Stomach (tissue), 9 donors: ENCODE measurements around the gene PLPP4. TPM values are rescaled to one million over a fixed set of nuclear protein-coding genes. Genes with fewer than 3 reads are reported as not detected.

Experiments
- DNase-seq, 2 donors: peaks; one replicate each; pipeline versions ENCODE4 v3.0.0 to v3.0.0-alpha.2; 2013 to 2019
- H3K27ac ChIP-seq, 5 donors: fragments of 200-600 bp in 4 of 5; sonication (generic) in 4 of 5; one replicate each; pipeline ENCODE4 v1.5.1; 2013 to 2019; ENCODE audit warnings: mild to moderate bottlenecking in 1 of 5, moderate library complexity in 1 of 5
- H3K27me3 ChIP-seq, 3 donors: fragments of 200-600 bp; sonication (generic); one replicate each; pipeline ENCODE4 v1.5.1; 2017 to 2019; ENCODE audit warnings: mixed run types in 1 of 3
- H3K36me3 ChIP-seq, 4 donors: fragments of 200-600 bp; sonication (generic); 1 replicate in 3 of 4; 2 replicates in 1 of 4; pipeline ENCODE4 v1.5.1; 2016 to 2019
- H3K4me1 ChIP-seq, 4 donors: fragments of 200-600 bp; sonication (generic); one replicate each; pipeline ENCODE4 v1.5.1; 2016 to 2019
- H3K4me3 ChIP-seq, 4 donors: fragments of 200-600 bp; sonication (generic) in 3 of 4; one replicate each; pipeline ENCODE4 v1.5.1; 2016 to 2019; ENCODE audit warnings: mild to moderate bottlenecking in 1 of 4
- H3K9me3 ChIP-seq, 4 donors: fragments of 200-600 bp; sonication (generic); one replicate each; pipeline ENCODE4 v1.5.1; 2016 to 2019
- CTCF ChIP-seq, 7 experiments: fragments of 450-650 bp in 4 of 7; fragments of 200-600 bp in 3 of 7; sonication (generic) in 3 of 7; IDR thresholded peaks; one replicate each; pipeline ENCODE4 v1.5.1; 2016 to 2019; ENCODE audit warnings: antibody characterized with exemption in 7 of 7, control low read depth in 2 of 7, mild to moderate bottlenecking in 1 of 7
- EP300 ChIP-seq: sonication (generic); formaldehyde crosslinking; IDR thresholded peaks from one replicate; pipeline ENCODE4 v1.6.1; 2017; ENCODE audit warnings: antibody characterized with exemption
- POLR2A ChIP-seq, 4 donors: fragments of 450-650 bp; IDR thresholded peaks; one replicate each; pipeline ENCODE4 v1.6.1; 2016; ENCODE audit warnings: antibody characterized with exemption in 4 of 4, control low read depth in 2 of 4, mild to moderate bottlenecking in 1 of 4, moderate library complexity in 1 of 4
- POLR2AphosphoS5 ChIP-seq, 3 donors: sonication (generic); formaldehyde crosslinking; IDR thresholded peaks; one replicate each; pipeline ENCODE4 v1.6.1; 2016; ENCODE audit warnings: antibody characterized with exemption in 3 of 3
- WGBS, 5 donors: extraction: QIAGEN DNeasy Blood & Tissue Kit in 3 of 5; methylation state at CpG; one replicate each; pipeline versions ENCODE4 v1.1.5 to v1.1.7; 2013 to 2018; 5-methylcytosine and 5-hydroxymethylcytosine counted together
- intact Hi-C: fragments of 100-400 bp; cut with DNase I; formaldehyde crosslinking; loops from one replicate; pipeline ENCODE4 v1.15.1; 2023; ENCODE audit warnings: low total_unique reads
- polyA plus RNA-seq, 3 donors: library from polyadenylated mRNA; stranded (reverse); fragments of 200-250 nt; gene quantifications; one replicate each; pipeline ENCODE4 v1.2.3, GENCODE V29; 2013
- total RNA-seq, 5 donors: library from RNA; depleted of rRNA; stranded (reverse); fragments of >200 nt; gene quantifications; one replicate each; pipeline versions ENCODE4 v1.1.0 to v1.2.3, GENCODE V29; 2014 to 2016
- donor health status: healthy with polysubstance abuse.
- donor health status: Bipolar disorder and iron deficiency.
- donor health status: healthy.

The PLPP4 gene
- total and polyA plus RNA-seq, 8 donors = not detected

GRCh38 chr10:120478386-120478785 is 21.4 kb downstream of the PLPP4 start:
- intact Hi-C loops = no loop called here
- Histone ChIP-seq H3K27me3 (no peaks in the 10 kb centered on the region), H3K9me3 (peaks cover 0 to 17% (median 6%) of the 10 kb centered on the region in 4 donors), H3K4me1 (peaks cover 0 to 4% (median 0%) of the 10 kb centered on the region in 4 donors), H3K4me3 (no peak overlapping the region), H3K27ac (no peak overlapping the region), H3K36me3 (no peaks in the 10 kb centered on the region)
- no peak for DNase-seq
- TF ChIP-seq EP300 (no peak), POLR2AphosphoS5 (IDR thresholded peaks at IDR 0.05) (no peak), CTCF (IDR thresholded peaks at IDR 0.05) (no peak), POLR2A (IDR thresholded peaks at IDR 0.05) (no peak)

GRCh38 chr10:120479506-120479905 is 22.5 kb downstream of the PLPP4 start:
- Histone ChIP-seq H3K27me3 (no peaks in the 10 kb centered on the region), H3K4me1 (peaks cover 0 to 4% (median 0%) of the 10 kb centered on the region in 4 donors), H3K27ac (no peak overlapping the region), H3K9me3 (peaks cover 0 to 17% (median 6%) of the 10 kb centered on the region in 4 donors), H3K4me3 (no peak overlapping the region), H3K36me3 (no peaks in the 10 kb centered on the region)
- TF ChIP-seq CTCF (IDR thresholded peaks at IDR 0.05) (no peak), POLR2AphosphoS5 (IDR thresholded peaks at IDR 0.05) (no peak), EP300 (no peak), POLR2A (IDR thresholded peaks at IDR 0.05) (no peak)
- 74 to 81% (median 76%) methylated on average over 4 of the region's 4 CpGs for WGBS, 5 donors
- DNase-seq = no peak
- intact Hi-C loops = no loop called here

GRCh38 chr10:120480065-120480600 is 23.1 kb downstream of the PLPP4 start:
- WGBS, 5 donors = 67 to 79% (median 69%) methylated on average over 4 of the region's 4 CpGs
- peak in 1 of 2 donors; percentile 30 for DNase-seq
- intact Hi-C loops = no loop called here
- no peak for TF ChIP-seq POLR2A (IDR thresholded peaks at IDR 0.05)
- TF ChIP-seq CTCF (IDR thresholded peaks at IDR 0.05) = no peak
- no peak for TF ChIP-seq POLR2AphosphoS5 (IDR thresholded peaks at IDR 0.05)
- TF ChIP-seq EP300 = no peak
- H3K27ac ChIP-seq = no peak overlapping the region
- H3K36me3 ChIP-seq = no peaks in the 10 kb centered on the region
- H3K4me3 ChIP-seq = no peak overlapping the region
- peaks cover 0 to 17% (median 6%) of the 10 kb centered on the region in 4 donors for H3K9me3 ChIP-seq
- no peaks in the 10 kb centered on the region for H3K27me3 ChIP-seq
- peaks cover 0 to 4% (median 0%) of the 10 kb centered on the region in 4 donors for H3K4me1 ChIP-seq

- 67 to 96% (median 89%) methylated on average over 1 of the region's 1 CpG for WGBS, 5 donors
- DNase-seq = no peak
Measured at GRCh38 chr10:120480848-120481247, 23.8 kb downstream of the PLPP4 start.

More at GRCh38 chr10:120480848-120481247, 23.8 kb downstream of the PLPP4 start:
- intact Hi-C loops = no loop called here
- Histone ChIP-seq H3K4me3 (no peak overlapping the region), H3K9me3 (peaks cover 0 to 17% (median 6%) of the 10 kb centered on the region in 4 donors), H3K27me3 (no peaks in the 10 kb centered on the region), H3K27ac (no peak overlapping the region), H3K4me1 (peaks cover 0 to 4% (median 0%) of the 10 kb centered on the region in 4 donors), H3K36me3 (no peaks in the 10 kb centered on the region)
- no peak for TF ChIP-seq POLR2A (IDR thresholded peaks at IDR 0.05)
- TF ChIP-seq POLR2AphosphoS5 (IDR thresholded peaks at IDR 0.05) = no peak
- no peak for TF ChIP-seq CTCF (IDR thresholded peaks at IDR 0.05)
- no peak for TF ChIP-seq EP300
